GM12878 (cell line): Measurements from ENCODE around the gene RPP40. TPM values are rescaled to one million over a fixed set of nuclear protein-coding genes. Genes with fewer than 3 reads are reported as not detected.

Experiments
- ATAC-seq: fragments of 200-7000 bp; cut with Tn5 transposase; 3 replicates; pipeline ENCODE4 v1.9.1; 2020; ENCODE audit warnings: mild to moderate bottlenecking, moderate library complexity
- BruUV-seq: library from RNA; stranded (reverse); fragments of 400-500 nt; replicated peaks from 2 replicates; lab custom pipeline; 2021; lab: Mats Ljungman, UMichigan
- CTCF ChIA-PET: fragments of 300-600 bp; sonication (Branson Sonifier 250); formaldehyde crosslinking; extraction: SDS; loops from one replicate; lab custom pipeline; 2021; ENCODE audit warnings: inconsistent platforms; lab: Yijun Ruan, JAX
- POLR2A ChIA-PET: fragments of 350-600 bp; formaldehyde crosslinking; extraction: SDS; loops from one replicate; lab custom pipeline; 2021; ENCODE audit warnings: inconsistent platforms; lab: Charles Lee
- RAD21 ChIA-PET: fragments of 300-600 bp; sonication (Branson Sonifier 250); formaldehyde crosslinking; loops from one replicate; lab custom pipeline; 2023; ENCODE audit warnings: antibody characterized with exemption; ENCODE audit not compliant: unreplicated experiment; lab: Charles Lee
- SMC1A ChIA-PET: fragments of 300-600 bp; sonication (Branson Sonifier 250); formaldehyde crosslinking; loops from one replicate; lab custom pipeline; 2023; ENCODE audit not compliant: unreplicated experiment, uncharacterized antibody; lab: Charles Lee
- DNase-seq: peaks from one replicate; pipeline ENCODE4 v3.0.0-alpha.2; 2011; ENCODE audit warnings: low read depth, low spot score
- FAIRE-seq: peaks from 3 replicates; lab custom pipeline; 2011; peaks lifted over from hg19 to GRCh38; lab: Jason Lieb, UNC
- H2AFZ ChIP-seq: 2 replicates; pipeline ENCODE4 v1.6.0; 2011; ENCODE audit warnings: low read depth, low read length, control low read depth; ENCODE audit not compliant: control insufficient read depth
- H3K27ac ChIP-seq: 2 replicates; pipeline ENCODE4 v1.5.1; 2011; ENCODE audit warnings: control low read depth; ENCODE audit not compliant: control insufficient read depth, insufficient read depth
- H3K27me3 ChIP-seq, 2 experiments: replicated peaks in 1 of 2; 2 replicates each; pipeline versions ENCODE4 v1.6.0 to v1.6.1; 2011; ENCODE audit warnings: low read length in 1 of 2; ENCODE audit not compliant: control insufficient read depth in 2 of 2, insufficient read depth in 2 of 2
- H3K36me3 ChIP-seq, 2 experiments: 2 replicates each; pipeline ENCODE4 v1.5.1; 2011; ENCODE audit warnings: low read length in 1 of 2; ENCODE audit not compliant: control insufficient read depth in 2 of 2, insufficient read depth in 2 of 2
- H3K4me1 ChIP-seq: 2 replicates; pipeline ENCODE4 v1.6.1; 2011; ENCODE audit warnings: mild to moderate bottlenecking, low read length, moderate library complexity, mixed read lengths; ENCODE audit not compliant: control insufficient read depth, insufficient read depth
- H3K4me2 ChIP-seq: 2 replicates; pipeline ENCODE4 v1.6.0; 2011; ENCODE audit warnings: control low read depth; ENCODE audit not compliant: control insufficient read depth, insufficient read depth
- H3K4me3 ChIP-seq: fragments of 200-600 bp; sonication (generic); 2 replicates; pipeline ENCODE4 v1.5.1; 2016
- H3K79me2 ChIP-seq: 2 replicates; pipeline ENCODE4 v1.6.0; 2011; ENCODE audit warnings: low read length; ENCODE audit not compliant: control insufficient read depth, insufficient read depth
- H3K9ac ChIP-seq: 2 replicates; pipeline ENCODE4 v1.8.0; 2011; ENCODE audit warnings: low read length, control low read depth, mixed read lengths; ENCODE audit not compliant: control insufficient read depth, insufficient read depth
- H3K9me3 ChIP-seq: replicated peaks from 3 replicates; pipeline ENCODE4 v1.5.1; 2011; ENCODE audit warnings: mild to moderate bottlenecking, low read length; ENCODE audit not compliant: control insufficient read depth, insufficient read depth
- H4K20me1 ChIP-seq: 2 replicates; pipeline ENCODE4 v1.6.0; 2011; ENCODE audit not compliant: control insufficient read depth, insufficient read depth
- BRCA1 ChIP-seq: IDR thresholded peaks from 2 replicates; pipeline ENCODE4 v1.6.1; 2011; ENCODE audit warnings: low read depth, low read length, improper control_type of control experiment
- EP300 ChIP-seq, 2 experiments: fragments of 150-350 bp in 1 of 2; IDR thresholded peaks; 2 replicates each; pipeline ENCODE4 v1.6.1; 2011 to 2012; ENCODE audit warnings: low read depth in 2 of 2, low read length in 2 of 2, borderline replicate concordance in 1 of 2, improper control_type of control experiment in 1 of 2, inconsistent platforms in 1 of 2; ENCODE audit not compliant: control insufficient read depth in 1 of 2
- MAX ChIP-seq: IDR thresholded peaks from 2 replicates; pipeline ENCODE4 v1.6.1; 2012; ENCODE audit warnings: low read depth, low read length, improper control_type of control experiment
- NR2C2 ChIP-seq: IDR thresholded peaks from 2 replicates; pipeline ENCODE4 v1.6.1; 2011; ENCODE audit warnings: borderline replicate concordance, low read depth; ENCODE audit not compliant: control insufficient read depth, insufficient read length
- PAX5 ChIP-seq: IDR thresholded peaks from 2 replicates; pipeline ENCODE4 v1.6.1; 2011; ENCODE audit warnings: low read depth, low read length, borderline replicate concordance
- PAX8 ChIP-seq: fragments of 450-650 bp; IDR thresholded peaks from 2 replicates; pipeline ENCODE4 v1.6.1; 2017; ENCODE audit warnings: mild to moderate bottlenecking, moderate library complexity
- RCOR1 ChIP-seq: conservative IDR thresholded peaks from 2 replicates; pipeline ENCODE4 v1.6.1; 2012; ENCODE audit warnings: low read depth, low read length, improper control_type of control experiment
- TCF3 ChIP-seq: IDR thresholded peaks from 2 replicates; pipeline ENCODE4 v1.6.1; 2012; ENCODE audit warnings: low read depth, mild to moderate bottlenecking, low read length, borderline replicate concordance; ENCODE audit not compliant: insufficient read depth
- ZBED1 ChIP-seq: IDR thresholded peaks from 2 replicates; pipeline ENCODE4 v1.6.1; 2016; ENCODE audit warnings: borderline replicate concordance
- ZNF274 ChIP-seq: IDR thresholded peaks from one replicate; pipeline ENCODE4 v1.8.0; 2011; ENCODE audit not compliant: insufficient read length, insufficient read depth
- WGBS: methylation state at CpG from one replicate; pipeline ENCODE4 v1.1.6; 2016; ENCODE audit warnings: low lambda C conversion rate; ENCODE audit not compliant: insufficient replicate concordance, insufficient coverage; ENCODE audit errors: missing lambda C conversion rate; 5-methylcytosine and 5-hydroxymethylcytosine counted together
- in situ Hi-C: fragments of 300-500 bp; cut with MboI; formaldehyde crosslinking; loops from 9 replicates; pipeline ENCODE4 v1.14.3; 2018; ENCODE audit warnings: mixed read lengths
- intact Hi-C: fragments of 100-400 bp; cut with micrococcal nuclease; formaldehyde crosslinking; loops from one replicate; pipeline ENCODE4 v1.14.2; 2022; ENCODE audit not compliant: unreplicated experiment
- polyA plus RNA-seq, 11 experiments: library from polyadenylated mRNA; depleted of rRNA in 4 of 11; unstranded in 6 of 11; stranded (reverse) in 5 of 11; fragments of >200 nt; fragmentation: Nextera tagmentation in 4 of 11; fragmentation: Illumina TruSeq in 1 of 11; extraction: Ambion mirVana in 4 of 11; extraction: Trizol in 1 of 11; gene quantifications; 1 replicate in 1 of 11; 2 replicates in 10 of 11; pipeline versions ENCODE4 v1.2.1 to v1.2.3, GENCODE V29; 2011 to 2016; ENCODE audit warnings: inconsistent platforms in 2 of 11, missing spikeins in 2 of 11, low read depth in 1 of 11
- total RNA-seq, 4 experiments: library from RNA; depleted of rRNA in 3 of 4; stranded (reverse); fragments of >200 nt in 3 of 4; fragmentation: Illumina TruSeq in 1 of 4; extraction: Trizol in 1 of 4; gene quantifications; 2 replicates each; pipeline versions ENCODE4 v1.2.1 to v1.2.3, GENCODE V29; 2013 to 2021
- TF ChIP-seq, protein P1 (sequence below): IDR thresholded peaks from 2 replicates; pipeline ENCODE4 v1.6.1; 2011; ENCODE audit warnings: borderline replicate concordance, low read depth, mild to moderate bottlenecking, moderate library complexity, mixed read lengths, low read length; ENCODE audit not compliant: insufficient read depth; ENCODE audit errors: extremely low read length
- TF ChIP-seq, protein P2 (sequence below): IDR thresholded peaks from 2 replicates; pipeline ENCODE4 v1.6.1; 2012; ENCODE audit warnings: low read length, inconsistent platforms

RPP40 gene
- total and polyA plus RNA-seq, 10 of the 15 experiments (the other 5 are each of a cell fraction or from before 2014, with no cell fraction given): 5.6 to 46.3 (median 21.7) TPM

GRCh38 chr6:4977468-4977867 is 26.4 kb downstream of the RPP40 start:
- CTCF ChIA-PET: no interaction called here
- no TSS peak for BruUV-seq
- intact Hi-C loops (no loop called here), in situ Hi-C loops (no loop called here)
- Histone ChIP-seq H3K4me1 (no peaks in the 10 kb centered on the region), H3K36me3 (no peaks in the 10 kb centered on the region), H3K79me2 (no peaks in the 10 kb centered on the region), H3K4me3 (no peak overlapping the region), H3K27ac (no peak overlapping the region), H3K9me3 (peaks cover 1% of the 10 kb centered on the region; the same call in 1 of the 3 replicates), H4K20me1 (no peaks in the 10 kb centered on the region), H3K27me3 (no peaks in the 10 kb centered on the region; a peak in 1 of 4 replicates), H2AFZ (no peak overlapping the region), H3K9ac (no peak overlapping the region), H3K4me2 (no peak overlapping the region)
- DNase-seq (no peak), FAIRE-seq (no peak), ATAC-seq (no peak)
- SMC1A ChIA-PET: no interaction called here
- RAD21 ChIA-PET: no interaction called here
- TF ChIP-seq ZBED1 (no peak), RCOR1 (no peak), TCF3 (no peak), PAX5 (no peak), EP300 (IDR thresholded peaks at IDR 0.05; ENCODE audit: borderline replicate concordance in 1 of 2, control insufficient read depth in 1 of 2, low read depth in 2 of 2, low read length in 2 of 2) (no peak), ZNF274 (no peak), PAX8 (no peak), BRCA1 (no peak), NR2C2 (no peak), MAX (no peak)
- TF ChIP-seq, protein P1, sequence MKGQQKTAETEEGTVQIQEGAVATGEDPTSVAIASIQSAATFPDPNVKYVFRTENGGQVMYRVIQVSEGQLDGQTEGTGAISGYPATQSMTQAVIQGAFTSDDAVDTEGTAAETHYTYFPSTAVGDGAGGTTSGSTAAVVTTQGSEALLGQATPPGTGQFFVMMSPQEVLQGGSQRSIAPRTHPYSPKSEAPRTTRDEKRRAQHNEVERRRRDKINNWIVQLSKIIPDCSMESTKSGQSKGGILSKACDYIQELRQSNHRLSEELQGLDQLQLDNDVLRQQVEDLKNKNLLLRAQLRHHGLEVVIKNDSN: no peak
- TF ChIP-seq, protein P2, sequence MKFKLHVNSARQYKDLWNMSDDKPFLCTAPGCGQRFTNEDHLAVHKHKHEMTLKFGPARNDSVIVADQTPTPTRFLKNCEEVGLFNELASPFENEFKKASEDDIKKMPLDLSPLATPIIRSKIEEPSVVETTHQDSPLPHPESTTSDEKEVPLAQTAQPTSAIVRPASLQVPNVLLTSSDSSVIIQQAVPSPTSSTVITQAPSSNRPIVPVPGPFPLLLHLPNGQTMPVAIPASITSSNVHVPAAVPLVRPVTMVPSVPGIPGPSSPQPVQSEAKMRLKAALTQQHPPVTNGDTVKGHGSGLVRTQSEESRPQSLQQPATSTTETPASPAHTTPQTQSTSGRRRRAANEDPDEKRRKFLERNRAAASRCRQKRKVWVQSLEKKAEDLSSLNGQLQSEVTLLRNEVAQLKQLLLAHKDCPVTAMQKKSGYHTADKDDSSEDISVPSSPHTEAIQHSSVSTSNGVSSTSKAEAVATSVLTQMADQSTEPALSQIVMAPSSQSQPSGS: no peak
- 31% methylated on average over 5 of the region's 5 CpGs for WGBS
- POLR2A ChIA-PET: no interaction called here
